ENCODE data around the gene SORCS2.
A peak's percentile ranks its signal among the peaks of the same experiment; 100 is the strongest.

Gene SORCS2

DNA sequence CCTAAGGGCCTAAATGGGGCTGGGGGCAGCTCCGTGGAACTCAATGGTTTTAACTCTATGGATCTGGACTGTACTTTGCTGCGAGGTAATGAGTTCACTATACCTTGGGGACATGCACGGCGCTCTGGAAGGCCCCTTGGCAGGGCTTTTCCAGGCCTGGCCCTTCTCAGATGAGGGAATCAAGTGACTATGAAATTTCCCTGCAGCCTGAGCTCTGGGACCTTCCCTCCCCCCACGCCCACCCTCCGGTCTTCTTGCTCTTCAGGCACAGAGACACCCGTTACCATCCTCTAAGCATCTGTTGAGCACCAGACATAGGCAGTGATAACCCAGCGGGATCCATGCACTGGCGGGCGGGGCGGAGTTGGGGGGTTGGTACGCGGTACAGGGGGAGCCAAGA, 133.2 kb downstream of the SORCS2 start:
- DNase-seq (ENCODE audit: low read depth, low spot score) = no peak
- H3K4me3 ChIP-seq (ENCODE audit: low read length) = no peak overlapping the region

DNA sequence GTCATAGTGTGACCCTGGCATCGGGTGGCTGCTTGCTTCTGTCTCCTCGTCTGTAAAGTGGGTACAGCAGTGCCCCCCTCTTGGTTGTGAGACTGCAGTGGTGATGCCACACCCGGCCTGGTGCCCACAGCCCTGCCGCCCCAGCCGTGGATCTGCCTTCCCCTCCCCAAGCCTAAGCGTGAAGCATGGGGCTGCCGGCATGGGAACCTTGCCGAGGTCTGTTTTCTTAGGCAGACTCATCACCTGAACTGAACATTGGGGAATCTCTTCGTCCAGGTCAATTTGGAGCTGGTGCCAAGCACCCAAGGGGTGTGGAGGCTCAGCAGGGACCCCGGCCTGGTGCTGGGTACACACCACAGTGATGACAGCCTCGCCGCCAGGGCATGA, 134.0 kb downstream of the SORCS2 start:
- DNase-seq (ENCODE audit: low read depth, low spot score) = no peak

DNA sequence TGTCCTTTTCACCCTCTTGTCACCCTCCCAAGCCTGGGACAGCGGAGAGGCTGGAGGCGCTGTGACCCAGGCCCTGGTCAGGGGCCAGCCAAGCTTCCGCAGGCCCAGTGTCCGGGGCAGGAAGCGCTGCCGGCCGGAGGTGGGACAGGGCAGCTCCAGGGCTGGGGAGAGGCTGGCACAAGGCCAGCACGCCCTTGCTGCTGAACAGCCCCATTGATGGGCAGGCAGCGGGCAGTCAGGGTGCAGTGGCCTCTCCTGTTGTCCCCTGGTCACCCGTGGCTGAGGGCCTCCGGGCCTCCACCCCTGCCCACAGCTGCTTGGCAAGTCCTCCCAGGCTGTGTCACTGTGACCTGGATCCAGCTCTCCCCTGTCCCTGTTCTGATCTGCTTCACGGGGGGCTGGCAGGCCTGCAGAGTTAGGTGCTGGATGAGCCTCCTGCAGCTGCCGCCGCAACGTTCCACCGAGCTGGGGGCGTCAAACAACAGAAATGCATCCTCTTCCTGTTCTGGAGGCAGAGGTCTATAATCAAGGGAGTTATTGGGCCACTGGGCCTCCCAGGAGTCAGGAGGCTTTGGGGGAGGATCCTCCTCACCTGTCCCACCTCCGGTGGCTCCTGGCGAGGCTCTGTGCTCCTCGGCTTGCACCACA, 134.5 kb downstream of the SORCS2 start:
- H3K4me3 ChIP-seq (ENCODE audit: low read length) = no peak overlapping the region
- DNase-seq (ENCODE audit: low read depth, low spot score) = no peak

More for the DNA sequence above, 134.0 kb downstream of the SORCS2 start:
- H3K4me3 ChIP-seq (ENCODE audit: low read length) = no peak overlapping the region

DNA sequence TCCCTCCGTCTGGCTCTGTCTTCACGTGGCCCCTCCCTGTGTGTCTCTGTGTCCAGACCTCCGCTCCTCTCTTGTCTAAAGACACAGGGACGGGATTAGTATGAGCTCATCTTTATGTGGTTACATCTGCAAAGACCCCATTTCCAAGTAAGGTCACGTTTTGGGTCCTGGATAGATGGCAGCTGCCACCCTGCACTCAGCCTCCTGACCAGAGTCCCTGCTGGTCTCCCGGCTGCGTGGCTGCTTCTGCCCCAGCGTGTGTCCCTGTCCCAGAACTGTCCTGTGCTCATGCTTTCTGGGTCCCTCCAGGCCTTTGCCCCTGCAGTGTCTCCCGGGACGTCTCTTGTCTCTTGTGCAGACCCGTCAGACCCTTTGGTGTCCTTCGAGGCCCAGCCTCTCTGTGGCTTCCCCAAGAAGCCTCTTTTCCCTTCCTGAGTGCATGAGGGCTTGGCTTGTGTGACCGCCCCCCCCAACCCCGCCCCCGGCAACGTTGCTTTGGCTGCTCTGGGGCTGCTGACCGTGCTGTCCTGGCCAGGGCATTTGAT, 135.1 kb downstream of the SORCS2 start:
- H3K4me3 ChIP-seq (ENCODE audit: low read length) = no peak overlapping the region
- no peak for DNase-seq (ENCODE audit: low read depth, low spot score)

DNA sequence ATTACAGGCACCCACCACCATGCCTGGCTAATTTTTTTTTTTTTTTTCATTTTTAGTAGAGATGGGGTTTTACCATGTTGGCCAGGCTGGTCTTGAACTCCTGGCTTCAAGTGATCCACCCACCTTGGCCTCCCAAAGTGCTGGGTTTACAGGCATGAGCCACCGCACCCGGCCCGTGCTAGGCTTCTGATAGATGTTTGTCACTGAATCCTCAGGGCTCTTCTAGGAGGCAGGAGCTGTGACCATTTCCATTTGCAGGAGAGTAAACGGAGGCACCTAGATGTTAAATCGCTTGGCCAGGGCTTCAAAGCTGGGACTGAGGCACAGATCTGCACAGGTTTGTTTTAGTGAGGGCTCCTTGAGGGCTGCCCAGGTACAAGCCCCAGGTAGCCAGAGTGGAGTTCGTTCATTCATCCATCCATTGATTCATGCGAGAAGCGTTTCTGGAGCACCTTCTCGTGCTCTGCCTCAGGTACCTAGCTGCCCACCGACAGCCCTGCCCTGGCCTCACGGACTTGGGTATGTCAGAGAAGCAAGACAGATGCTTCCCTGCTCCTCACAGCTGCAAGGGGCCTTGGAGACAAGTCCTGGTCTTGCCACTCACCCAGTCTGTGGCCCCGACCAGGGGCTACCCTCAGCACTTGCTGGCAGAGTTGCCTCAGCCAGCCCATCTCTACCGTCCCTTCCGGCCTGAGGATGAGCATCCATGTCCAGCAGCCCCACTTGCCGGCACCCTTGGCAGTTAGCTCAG, 136.0 kb downstream of the SORCS2 start:
- H3K4me3 ChIP-seq (ENCODE audit: low read length) = no peak overlapping the region
- no peak for DNase-seq (ENCODE audit: low read depth, low spot score)

DNA sequence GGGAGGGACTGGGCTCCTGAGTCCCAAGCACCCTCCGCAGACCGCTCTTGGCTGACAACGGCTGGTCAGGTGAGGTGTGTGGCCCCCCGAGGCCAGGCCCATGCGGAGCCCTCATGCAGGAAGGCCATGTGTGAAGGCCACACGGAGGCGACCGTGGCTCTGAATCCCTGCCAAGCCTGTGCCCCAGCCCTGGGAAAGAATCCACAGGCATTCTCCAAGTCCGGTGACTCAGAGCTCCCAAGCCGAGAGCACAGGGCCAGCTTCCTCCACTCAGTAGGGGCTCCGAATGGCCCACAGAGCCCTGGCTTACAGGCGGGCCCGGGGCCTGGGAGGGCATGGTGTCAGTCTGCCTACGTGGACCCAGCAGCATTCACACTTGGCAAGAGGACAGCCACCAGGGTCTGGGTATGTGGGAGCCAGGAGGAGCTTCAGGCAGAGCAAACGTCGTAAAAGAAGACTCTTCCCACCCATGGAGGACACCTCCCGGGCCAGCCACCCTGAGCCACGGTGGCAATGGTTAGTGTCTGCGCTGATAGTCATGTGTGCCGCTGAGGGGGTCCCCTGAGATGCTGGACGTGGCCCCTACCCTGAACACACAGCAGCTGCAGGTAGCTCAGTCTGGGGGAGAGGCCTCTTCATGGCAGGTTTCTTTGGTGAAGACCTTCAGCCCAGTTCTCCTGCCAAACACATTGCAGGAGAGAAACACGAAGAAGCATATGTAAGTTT, 136.7 kb downstream of the SORCS2 start:
- H3K4me3 ChIP-seq (ENCODE audit: low read length) = no peak overlapping the region
- DNase-seq (ENCODE audit: low read depth, low spot score) = no peak

DNA sequence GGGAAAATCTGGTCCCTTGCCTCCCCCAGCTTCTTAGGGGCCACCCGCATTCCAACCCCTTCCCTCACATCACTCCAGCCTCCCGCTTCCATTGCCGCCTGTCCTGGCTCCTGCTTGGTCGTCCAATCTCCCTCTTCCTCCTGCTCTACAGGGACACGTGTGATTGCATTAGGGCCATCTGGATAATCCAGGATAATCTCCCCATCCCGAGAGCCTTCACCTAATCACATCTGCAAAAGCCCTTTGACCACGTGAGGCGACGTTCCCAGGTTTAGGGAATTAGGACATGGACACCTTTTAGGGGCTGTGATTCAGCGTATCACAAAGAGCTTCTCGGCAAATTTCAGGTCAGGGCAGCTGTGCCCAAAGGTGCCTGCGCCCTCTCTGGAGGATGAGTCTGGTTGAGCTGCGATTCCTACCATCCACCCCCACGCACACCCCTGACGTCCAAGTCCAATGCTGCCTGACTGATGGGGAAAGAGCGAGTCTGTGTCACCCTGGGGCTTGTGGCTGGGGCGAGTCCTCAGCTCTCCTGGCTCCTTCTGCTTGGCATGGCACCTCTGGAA, 137.8 kb downstream of the SORCS2 start:
- no peak overlapping the region for H3K4me3 ChIP-seq (ENCODE audit: low read length)
- no peak for DNase-seq (ENCODE audit: low read depth, low spot score)

DNA sequence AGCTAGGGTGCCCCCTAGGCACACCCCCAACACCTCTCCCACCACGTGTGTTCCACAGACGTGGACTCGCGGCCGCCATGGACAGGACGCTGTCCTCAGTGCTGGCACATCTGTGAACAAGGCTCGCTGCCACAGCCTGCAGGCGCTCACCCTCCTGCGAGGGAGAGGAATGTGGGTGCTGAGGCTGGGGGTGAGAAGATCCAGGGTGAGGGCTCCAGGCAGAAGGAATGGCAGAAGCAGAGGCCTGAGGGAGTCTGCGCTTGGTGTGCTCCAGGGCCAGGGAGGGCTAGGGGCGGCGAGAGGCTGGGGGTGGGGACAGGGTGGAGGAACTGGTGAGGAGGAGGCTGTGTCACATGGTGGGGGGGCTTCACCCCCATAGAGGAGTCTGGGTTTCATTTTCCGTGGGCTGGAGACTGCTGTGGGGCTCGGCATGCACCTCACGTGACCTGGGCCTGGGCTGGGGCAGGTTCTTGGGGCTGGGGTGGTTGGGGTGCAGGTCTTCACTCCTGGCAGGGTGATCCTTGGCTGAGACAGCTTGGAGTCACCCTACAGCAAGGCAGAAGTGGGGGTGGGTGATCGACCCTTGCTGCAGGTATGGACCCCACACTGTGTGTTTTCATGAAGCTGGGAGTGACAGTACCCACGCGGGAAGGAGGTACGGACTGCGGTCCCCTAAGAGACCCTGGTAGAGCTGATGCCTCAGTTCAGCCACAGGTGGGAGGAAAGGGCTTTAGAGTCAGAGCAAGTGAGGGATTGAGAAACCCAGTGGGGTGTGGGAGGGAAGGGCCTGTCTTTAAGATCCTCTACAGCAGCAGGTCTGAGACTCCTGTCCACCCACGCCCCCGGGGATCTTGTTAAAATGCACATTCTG, 138.7 kb downstream of the SORCS2 start:
- no peak overlapping the region for H3K4me3 ChIP-seq (ENCODE audit: low read length)
- DNase-seq (ENCODE audit: low read depth, low spot score) = no peak

DNA sequence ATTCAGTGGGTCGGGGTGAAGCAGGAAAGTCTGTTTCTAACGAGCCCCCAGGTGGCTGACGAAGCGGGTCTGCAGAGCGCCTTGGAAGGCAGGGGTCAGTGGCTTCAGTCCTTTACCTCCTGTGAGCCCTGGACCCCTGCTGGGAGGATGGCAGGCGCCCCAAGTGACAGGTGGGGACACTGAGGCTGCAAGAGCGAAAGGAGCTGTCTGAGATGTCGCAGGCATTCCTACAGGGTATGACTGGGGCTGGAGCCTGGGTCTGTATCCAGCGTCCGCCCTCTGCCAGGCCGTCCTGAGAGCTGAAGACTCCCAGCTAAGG, 139.3 kb downstream of the SORCS2 start:
- H3K4me3 ChIP-seq (ENCODE audit: low read length) = no peak overlapping the region
- no peak for DNase-seq (ENCODE audit: low read depth, low spot score)

DNA sequence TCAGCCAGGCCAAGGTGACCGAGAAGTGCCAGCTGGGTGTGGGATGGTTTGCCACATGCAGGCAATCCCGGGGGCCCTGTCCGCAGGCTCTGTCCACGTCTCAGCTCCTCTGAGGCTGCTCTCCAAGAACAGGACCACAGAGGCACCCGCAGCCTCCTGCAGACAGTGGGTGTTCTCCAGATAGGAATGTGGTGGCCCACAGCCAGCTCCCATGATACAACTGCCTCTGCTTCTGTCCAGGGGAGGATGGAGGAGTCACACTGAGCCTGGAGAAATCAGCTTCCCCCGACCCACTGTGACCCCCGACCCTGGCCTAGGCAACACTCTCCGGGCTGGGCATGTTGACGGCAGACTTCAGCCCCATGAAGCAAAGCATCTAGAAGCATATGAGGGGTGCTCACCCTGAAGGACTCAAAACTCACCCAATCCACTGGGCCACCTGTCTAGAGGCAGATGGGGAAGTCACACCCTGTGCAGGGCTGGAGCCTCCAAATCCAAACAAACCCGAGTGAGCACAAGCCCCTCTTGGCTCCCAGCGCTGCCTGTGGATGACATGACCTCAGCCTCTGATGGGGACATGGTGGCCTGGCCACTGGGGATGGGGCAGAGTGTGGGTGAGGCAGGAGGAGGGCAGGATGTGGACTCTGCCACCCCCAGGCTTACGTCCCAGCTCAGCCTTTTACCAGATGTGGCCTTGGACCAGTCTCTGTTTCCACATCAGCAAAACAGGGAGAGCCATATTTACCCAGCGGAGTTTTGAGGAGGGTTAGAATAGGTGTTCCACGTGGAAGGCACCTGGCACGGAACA, 140.1 kb downstream of the SORCS2 start:
- no peak for DNase-seq (ENCODE audit: low read depth, low spot score)
- H3K4me3 ChIP-seq (ENCODE audit: low read length) = no peak overlapping the region

DNA sequence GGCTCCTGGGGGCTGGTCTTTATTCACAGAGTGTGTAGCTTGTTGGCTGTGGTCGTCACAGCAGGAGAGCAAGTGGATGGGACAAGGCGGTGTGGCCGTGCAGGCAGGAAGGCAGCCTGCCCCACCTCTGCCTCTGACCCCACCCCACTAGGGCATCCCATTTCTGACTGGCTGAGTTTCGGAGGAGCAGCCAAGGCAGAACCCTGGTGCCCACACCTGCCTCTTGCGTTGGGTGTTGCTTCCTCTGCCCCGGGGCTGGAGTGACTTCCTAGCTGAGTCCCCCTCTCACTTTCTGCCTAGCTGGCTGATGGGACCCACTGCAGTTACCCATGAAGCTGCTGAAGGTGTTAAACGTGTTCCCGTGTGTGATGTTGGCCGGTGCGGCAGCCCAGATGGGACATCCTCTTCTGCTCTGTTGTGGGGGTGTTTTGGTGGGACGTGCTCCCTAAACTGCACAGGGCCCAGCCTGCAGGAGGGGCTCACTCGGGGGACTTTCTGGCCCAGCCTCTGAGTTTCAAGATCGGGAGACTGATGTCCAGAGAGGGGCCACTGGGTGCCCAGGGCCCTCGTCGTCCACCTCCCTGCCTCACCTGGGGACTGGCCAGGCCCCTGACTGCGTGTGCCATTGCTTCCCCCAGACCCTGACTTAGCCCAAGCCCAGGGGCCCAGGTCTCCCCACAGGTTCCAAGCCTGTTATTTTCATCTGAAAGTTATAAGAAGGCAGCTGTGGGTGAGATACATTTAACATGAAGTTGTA, 140.9 kb downstream of the SORCS2 start:
- DNase-seq (ENCODE audit: low read depth, low spot score) = no peak

DNA sequence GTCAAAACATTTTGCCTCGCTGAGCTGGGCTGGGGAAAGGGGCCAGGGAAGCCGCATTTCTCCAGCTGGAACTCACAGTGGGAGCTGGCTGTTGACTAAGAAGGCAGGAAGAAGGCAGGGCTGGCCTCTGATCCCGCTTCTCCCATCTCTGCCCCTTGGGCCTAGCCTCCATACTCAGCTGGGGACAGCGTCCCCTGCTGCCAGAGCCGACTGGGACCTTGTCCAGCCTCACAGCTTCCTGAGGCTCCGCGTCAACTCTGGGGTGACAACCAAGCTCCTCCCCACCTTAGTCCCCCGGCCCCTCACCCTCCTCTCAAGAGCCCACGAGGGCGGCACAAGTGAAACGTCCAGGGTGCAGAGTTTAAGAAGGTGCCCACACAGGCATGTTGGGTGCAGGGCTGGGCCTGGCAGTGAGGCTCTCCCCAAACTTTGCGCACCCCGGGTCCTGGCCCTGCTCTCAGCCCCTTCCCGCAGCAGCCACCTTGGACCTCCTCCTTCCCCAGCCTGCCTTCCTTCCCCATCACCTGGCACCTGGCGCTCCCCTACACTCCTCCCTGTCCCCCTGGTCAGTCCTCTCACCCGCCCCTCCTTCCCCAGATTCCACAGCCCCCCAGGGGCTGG, 141.6 kb downstream of the SORCS2 start:
- no peak for DNase-seq (ENCODE audit: low read depth, low spot score)
- no peak overlapping the region for H3K4me3 ChIP-seq (ENCODE audit: low read length)

More for the DNA sequence above, 140.9 kb downstream of the SORCS2 start:
- H3K4me3 ChIP-seq (ENCODE audit: low read length) = no peak overlapping the region

DNA sequence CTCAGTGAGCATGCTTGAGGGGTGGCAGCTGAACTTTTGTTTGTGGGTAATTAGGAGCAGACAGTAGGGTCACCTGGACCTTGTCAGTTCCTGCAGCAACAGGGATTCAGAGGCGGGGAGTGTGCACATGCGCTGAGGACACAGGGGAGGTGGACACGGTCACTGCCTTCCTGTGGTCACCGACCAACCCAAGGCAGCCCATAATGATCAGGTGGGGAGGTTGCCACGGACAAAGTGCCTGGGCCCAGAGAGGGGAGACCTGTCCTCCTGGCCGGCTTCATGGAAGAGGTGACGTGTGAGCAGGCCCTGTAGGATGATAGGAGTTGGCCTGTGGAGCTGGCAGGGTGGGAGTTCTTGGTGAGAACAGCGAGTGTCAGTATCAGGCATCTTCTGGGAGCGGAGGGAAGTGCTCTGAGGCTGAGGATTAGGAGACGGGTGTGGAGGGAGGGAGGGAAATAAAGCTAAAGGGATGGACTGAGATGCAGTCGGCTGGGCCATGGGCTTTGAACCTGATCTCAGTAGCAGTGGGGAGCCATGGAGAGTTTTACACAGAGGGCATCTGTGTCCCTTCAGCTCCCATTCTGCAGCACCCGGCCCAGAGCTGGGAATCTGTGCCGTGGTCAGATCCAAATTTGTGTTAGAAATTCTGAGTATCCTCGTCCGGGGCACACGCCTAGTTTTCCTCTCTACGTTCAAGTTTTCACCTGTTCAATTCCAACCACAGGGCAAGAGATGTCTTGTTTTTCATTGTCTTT, 142.4 kb downstream of the SORCS2 start:
- no peak for DNase-seq (ENCODE audit: low read depth, low spot score)

DNA sequence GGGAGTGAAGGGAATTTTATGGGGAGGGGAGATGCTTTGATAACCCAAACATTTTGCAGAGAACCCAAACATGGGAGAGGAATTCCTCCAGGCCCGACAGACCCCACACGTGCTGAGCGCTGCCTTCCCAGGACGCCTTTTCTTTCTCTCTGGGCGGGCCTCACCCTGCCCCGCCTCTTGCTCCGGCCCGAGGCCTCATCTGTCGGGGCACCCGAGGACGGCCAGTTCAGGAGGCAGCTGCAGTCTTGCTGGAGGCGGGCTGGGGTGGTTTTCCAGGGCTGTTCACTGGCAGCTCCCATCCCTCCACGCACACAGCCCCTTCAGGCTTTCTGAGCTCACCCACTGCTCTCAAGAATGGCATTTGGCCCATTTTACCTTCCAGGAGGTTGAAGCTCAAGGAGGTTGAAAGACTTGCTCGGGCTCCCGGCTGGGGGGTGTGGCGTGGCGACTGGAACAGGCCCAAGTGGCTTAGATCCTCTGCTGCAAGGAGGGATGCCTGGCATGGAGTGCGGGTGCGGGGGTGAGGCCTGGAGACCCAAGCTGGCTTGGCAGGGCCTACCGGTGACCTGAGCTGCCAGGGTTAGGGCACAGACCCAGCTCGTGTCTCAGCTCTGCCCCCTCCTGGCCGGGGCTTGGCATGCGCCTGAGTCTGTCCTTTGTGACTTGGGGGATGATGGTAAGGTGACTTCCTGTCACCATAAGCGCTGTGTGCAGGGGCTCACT, 143.2 kb downstream of the SORCS2 start:
- DNase-seq (ENCODE audit: low read depth, low spot score) = peak; percentile 66
- no peak overlapping the region for H3K4me3 ChIP-seq (ENCODE audit: low read length)

More for the DNA sequence above, 142.4 kb downstream of the SORCS2 start:
- no peak overlapping the region for H3K4me3 ChIP-seq (ENCODE audit: low read length)

DNA sequence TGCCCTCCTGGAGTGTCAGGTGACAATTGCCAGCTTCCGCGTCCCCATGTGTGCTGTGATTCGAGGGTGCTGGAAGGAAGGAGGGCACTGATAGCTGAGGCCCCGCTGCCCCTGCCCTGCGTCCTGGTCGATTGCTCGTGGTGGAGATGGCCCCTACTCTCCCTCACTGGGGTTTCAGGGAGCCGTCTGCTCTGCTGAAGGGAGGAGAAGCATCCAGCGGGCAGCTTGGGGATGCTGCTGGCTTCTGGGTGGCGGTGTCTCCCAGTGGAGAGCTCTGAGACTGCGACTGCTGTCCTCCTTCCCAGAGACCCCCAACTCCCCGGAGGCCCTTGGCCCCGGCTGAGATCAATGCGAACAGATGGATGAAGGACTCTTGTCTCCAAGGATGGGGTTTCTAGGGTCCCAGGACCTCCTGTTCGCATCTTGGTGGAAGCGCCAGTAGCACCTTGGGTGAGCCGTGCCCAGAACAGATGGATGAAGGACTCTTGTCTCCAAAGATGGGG, 143.8 kb downstream of the SORCS2 start:
- H3K4me3 ChIP-seq (ENCODE audit: low read length) = no peak overlapping the region
- DNase-seq (ENCODE audit: low read depth, low spot score) = no peak

DNA sequence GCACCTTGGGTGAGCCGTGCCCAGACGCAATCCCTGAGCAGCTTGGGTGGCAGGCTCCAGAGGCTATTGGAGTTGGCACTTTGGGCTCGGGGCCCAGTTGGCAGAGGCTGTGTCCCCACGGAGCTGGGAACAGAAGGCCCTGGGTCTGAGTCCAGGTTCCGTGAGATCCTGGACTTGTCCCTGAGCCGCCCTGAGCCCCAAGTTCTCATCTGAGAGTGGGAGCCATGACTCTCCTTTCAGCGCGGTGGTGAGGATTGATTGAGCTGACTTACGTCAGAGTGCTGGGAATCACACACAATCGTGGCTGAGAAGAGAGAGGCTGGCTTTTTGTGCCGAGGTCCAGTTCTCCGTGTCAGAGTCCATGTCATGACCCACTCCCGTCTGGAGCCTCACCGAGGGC, 144.4 kb downstream of the SORCS2 start:
- DNase-seq (ENCODE audit: low read depth, low spot score) = no peak
- no peak overlapping the region for H3K4me3 ChIP-seq (ENCODE audit: low read length)

Data from Jurkat, Clone E6-1 (cell line).